SU-DHL-6 (cell line): Measurements from ENCODE around the gene DEF6.

Experiments
- CTCF ChIP-seq: fragments of 200-600 bp; sonication (generic); IDR thresholded peaks from one replicate; pipeline ENCODE4 v1.5.1; 2017; ENCODE audit warnings: antibody characterized with exemption, mild to moderate bottlenecking, low read length, moderate library complexity; ENCODE audit not compliant: insufficient read depth, poor library complexity, severe bottlenecking
- EZH2phosphoT487 ChIP-seq: fragments of 200-600 bp; sonication (generic), shearing (Covaris generic); conservative IDR thresholded peaks from 2 replicates; pipeline ENCODE4 v1.6.1; 2018; ENCODE audit warnings: mild to moderate bottlenecking, antibody characterized with exemption, low read length, moderate library complexity, mixed read lengths

GRCh38 chr6:35267446-35267845 is 30.2 kb upstream of the DEF6 start:
- TF ChIP-seq CTCF (no peak), EZH2phosphoT487 (no peak)
